Measurements from ENCODE around the gene LCMT2.

The LCMT2 gene

DNA sequence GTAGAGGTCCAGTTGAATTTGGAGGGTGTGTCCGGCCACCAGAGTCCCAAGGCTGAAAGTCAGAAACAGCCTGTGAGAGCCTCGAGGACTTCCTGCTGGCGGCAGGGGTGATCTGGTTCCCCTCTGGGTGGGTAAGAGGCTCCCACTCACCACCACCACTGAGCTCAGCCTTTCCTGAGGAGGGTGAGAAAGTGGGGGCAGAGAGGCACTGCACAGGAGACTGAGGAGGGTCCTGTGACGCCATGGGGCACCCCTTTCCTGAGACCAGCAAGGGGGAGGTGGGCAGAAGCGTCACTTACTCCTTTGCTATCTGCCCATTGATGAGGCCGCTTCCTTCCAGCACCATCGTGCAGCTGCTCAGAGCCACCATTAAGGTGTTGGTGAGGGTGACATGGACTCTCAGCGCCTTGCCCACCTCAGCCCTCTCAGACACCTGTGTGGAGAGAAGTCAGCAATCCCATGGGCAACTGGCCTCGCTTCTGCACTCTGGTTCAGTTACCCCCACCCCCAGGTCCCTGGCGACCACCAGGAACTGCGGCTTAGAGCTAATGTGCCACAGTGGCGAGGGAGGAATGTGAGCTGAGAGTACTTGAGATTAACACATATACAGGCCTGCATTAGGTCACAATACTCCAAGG, 53.7 kb downstream of the LCMT2 start:
- in situ Hi-C loops (cut with MboI; ENCODE audit: low sequenced_read_pairs) = loop anchor here (5.0 kb wide), 1 partner anchor 39 kb away; no protein-coding TSS in a partner anchor

DNA sequence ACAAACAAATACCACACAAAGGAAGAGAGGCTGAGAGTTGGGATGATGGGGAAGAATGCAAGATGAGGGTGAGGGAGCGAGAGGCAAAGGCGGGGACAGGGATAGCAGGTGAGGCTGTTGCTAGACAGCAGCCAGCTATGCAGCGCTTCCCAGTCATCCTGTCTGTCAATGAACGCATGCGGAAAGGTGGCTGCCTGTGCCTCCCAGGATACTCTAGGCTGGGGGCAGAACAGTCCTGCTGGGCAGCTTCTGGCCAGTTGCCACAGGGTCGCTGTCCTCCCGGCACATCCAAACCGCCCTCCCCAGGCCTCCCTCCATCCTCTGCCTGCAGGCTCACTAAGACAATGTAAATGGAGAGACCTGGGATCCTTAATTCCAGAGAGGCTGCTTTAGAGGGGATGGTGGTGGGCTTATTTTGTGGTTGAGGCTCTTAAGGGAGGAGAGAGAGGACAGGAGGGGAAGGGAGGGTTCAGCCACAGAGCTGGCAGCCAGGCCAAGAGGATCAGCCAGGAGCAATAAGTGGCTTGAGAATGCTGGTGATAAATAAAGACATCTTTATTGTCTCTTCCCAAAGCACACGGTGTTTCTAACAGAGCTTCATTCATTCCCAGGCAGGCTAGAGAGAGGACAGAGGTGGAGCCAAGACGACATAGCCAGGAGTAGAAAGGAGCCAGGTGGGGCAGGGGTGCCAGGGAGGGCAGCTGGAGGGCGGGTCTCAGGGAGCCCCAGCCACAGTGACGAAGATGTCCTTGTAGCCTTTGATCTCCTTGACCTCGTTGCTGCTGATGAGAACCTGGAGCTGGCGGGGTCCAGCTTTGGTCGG, 54.4 kb downstream of the LCMT2 start:
- in situ Hi-C loops (cut with MboI; ENCODE audit: low sequenced_read_pairs) = loop anchor here (5.0 kb wide), 1 partner anchor 39 kb away; no protein-coding TSS in a partner anchor

DNA sequence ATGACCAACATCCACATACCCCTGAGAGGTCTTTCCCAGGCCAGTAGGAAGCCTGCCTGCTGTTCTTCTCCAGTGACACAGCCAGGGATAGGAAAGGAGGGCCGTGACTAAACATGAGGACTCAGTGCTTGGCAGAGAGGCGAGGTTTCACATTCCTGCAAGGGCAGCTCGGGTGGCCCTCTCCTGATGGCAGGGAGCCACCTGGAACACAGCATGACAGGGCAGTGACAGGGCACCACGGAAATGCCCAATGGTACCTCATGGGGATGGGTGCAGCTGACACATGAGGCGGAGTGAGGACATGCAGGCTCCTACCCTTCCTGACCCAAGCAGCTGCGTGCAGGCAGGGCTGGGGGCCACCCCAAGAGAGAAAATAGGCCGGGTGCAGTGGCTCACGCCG, 56.2 kb downstream of the LCMT2 start:
- in situ Hi-C loops (cut with MboI; ENCODE audit: low sequenced_read_pairs) = no loop called here
